GM21717 (cell line): ENCODE data around the gene PLPP4.

Experiments used
- ATAC-seq: cut with Tn5 transposase; IDR thresholded peaks from one replicate; pipeline ENCODE4 v1.9.1; 2021; ENCODE audit warnings: mild to moderate bottlenecking, moderate library complexity; ENCODE audit not compliant: unreplicated experiment

PLPP4 gene

GRCh38 chr10:120456626-120457430, at the start of gene PLPP4:
Gene PLPP4 (plus strand): TSS chr10:120457227. CDS start chr10:120457306, 79 bp downstream.
- no peak for ATAC-seq

GRCh38 chr10:120409816-120410215, 47.2 kb upstream of the PLPP4 start:
- no peak for ATAC-seq

DNA sequence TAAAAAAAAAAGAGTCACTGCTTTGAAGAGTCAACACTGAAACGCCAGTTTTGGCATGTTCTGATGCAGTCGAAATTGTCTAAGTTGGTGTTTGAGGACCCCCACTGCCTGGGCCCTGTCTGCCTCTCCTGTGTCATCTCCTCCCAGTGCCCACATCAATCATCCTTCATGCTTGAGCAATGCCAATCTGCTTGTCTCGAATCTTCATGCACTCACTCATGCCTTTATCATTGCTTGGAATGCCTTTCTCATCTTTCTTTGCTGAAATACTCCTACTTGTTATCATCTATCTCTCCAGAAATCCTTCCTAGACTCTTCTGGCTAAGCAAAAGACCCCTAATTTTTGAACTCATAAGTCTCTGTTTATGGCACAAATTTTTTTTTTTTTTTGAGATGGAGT, 42.1 kb upstream of the PLPP4 start:
- no peak for ATAC-seq

- ATAC-seq, result no peak
Measured at GRCh38 chr10:120415709-120416330, 41.2 kb upstream of the PLPP4 start.

- ATAC-seq, result no peak
Measured at GRCh38 chr10:120420421-120420820, 36.6 kb upstream of the PLPP4 start.

GRCh38 chr10:120421250-120421649, 35.8 kb upstream of the PLPP4 start:
- ATAC-seq, result no peak

DNA sequence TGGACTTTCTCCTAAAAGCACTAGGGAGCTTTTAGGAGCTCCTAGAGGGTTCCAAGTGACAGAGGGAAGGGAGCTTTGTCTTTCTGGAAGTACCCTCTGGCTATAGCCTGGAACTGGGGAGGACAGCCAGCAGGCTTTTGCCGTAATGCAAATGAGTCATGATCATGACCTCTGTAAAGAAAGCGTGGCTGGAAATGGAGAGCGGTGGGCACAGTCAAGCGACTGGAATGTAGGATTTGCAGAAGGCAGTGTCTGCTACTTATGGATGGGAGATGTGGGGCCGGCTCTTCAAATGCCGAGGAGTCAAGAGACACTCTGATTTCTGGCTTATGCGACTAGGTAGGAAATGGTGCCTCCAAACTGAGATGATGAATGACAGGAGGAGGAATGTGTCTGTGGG, 34.6 kb upstream of the PLPP4 start:
- no peak for ATAC-seq

GRCh38 chr10:120423431-120424197, 33.4 kb upstream of the PLPP4 start:
- no peak for ATAC-seq

GRCh38 chr10:120424198-120424464, 32.9 kb upstream of the PLPP4 start:
- no peak for ATAC-seq

DNA sequence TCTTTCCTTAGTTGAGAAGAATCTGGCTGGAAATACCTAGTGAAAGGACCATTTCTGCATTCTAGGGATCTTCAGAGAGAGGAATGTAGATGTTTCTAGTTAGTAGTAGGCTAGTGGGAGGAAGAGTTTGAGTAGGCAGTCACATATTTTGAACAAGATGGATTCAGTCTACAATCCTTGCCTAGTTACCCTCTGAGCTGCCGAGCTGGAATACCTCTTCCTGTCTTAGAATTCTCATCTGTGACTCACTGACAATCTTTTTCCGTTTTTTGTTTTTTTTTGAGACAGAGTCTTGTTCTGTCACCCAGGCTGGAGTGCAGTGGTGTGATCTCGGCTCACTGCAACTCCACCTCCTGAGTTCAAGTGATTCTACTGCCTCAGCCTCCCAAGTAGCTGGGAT, 30.7 kb upstream of the PLPP4 start:
- ATAC-seq, result no peak

GRCh38 chr10:120428754-120429153, 28.3 kb upstream of the PLPP4 start:
- ATAC-seq, result no peak

- no peak for ATAC-seq
Measured at GRCh38 chr10:120429395-120429794, 27.6 kb upstream of the PLPP4 start.

DNA sequence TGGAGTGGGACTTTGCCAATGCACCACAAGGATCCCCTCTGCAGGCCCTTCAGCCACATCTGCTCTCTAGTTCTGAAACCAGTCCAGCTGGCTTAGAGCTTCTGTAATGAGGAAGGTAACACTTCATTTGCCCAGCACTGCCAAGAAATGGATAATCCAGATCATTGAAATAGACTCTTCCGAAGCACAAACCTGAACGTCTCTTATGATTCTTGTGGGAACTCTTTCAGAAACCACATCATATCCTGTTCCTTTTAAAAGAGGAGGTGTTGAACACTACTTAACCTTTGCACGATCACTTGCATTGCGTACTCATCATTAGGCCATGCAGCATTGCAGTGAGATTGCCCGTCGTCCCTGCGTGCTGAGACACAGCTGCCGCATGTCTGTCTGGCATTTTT, 25.8 kb upstream of the PLPP4 start:
- ATAC-seq, result no peak

DNA sequence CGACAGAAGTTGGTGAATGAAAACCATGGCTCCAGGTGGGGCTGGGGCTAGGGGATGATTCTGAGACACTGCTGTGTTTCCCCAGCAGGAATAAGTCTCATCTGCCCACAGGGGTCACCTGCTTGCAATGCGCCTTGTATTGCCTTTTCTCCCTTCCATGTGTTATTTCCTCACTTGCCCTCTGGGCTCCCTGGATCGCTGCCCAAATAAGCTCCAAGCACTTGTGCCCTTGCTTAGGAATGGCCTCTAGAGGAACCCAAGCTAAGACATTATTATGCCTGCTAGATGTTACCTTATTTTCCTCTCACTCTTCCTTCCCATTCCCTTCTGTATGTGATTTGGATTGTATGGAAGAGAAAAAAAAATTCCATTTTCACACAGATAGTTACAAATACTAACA, 24.8 kb upstream of the PLPP4 start:
- no peak for ATAC-seq

GRCh38 chr10:120433141-120433540, 23.9 kb upstream of the PLPP4 start:
- ATAC-seq, result no peak

- no peak for ATAC-seq
Measured at GRCh38 chr10:120436439-120437112, 20.5 kb upstream of the PLPP4 start.

GRCh38 chr10:120437541-120437940, 19.5 kb upstream of the PLPP4 start:
- no peak for ATAC-seq

DNA sequence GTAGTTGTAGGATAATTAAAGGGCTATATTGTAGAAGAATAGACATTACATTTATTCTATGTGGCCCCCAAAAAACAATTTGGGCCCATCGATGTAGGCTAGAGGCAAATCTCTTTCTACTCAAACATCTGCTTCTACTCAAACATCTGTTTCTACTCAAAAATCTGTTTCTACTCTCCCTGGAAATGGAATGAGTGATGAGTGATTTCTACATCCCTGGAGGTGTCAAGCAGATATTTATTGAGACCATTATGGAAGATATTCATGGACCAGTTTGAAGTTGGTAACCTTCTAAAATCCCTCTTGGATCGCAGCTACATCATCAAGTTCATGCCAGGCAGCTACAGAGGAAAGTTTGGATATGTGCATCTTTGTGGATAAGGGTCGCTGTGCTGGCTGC, 5.1 kb upstream of the PLPP4 start:
- ATAC-seq, result no peak

- ATAC-seq, result no peak
Measured at GRCh38 chr10:120453319-120453718, 3.7 kb upstream of the PLPP4 start.

DNA sequence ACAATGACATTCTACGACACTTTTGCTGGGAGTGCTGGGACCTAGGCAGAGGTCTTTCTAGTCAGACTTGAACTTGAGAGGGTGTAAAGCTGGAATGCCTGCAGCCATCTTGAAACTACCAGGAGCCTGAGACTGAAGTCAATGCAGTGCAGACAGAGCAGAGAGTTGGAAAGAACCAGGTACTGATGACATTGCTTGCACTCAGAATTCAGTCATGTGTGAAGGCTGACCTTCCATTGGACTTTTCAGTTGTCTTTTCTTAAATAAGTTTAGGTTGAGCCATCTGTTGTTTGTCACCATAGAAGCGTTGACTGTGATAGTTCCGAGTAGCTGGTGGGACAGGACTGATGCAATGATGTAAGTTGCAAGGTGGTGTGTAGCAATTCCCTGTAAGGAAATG, 3.1 kb upstream of the PLPP4 start:
- ATAC-seq, result no peak

DNA sequence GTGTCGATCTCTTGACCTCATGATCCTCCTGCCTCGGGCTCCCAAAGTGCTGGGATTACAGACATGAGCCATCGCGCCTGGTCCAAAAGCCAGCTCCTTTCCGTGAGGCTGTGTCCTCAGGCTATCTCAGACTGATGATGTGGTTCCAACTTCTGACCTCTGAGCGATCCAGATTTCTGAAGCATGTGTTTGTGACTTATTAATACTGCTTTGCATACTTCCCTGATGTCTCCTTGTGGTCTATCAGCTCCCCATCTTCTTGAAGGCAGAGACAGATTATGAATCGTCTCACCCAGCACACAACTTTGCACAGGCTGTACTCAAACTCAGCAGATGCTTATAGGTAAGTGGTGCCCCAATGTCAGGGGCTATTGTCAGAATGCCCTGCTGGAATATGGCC, 2.0 kb upstream of the PLPP4 start:
- ATAC-seq, result no peak

- ATAC-seq, result no peak
Measured at GRCh38 chr10:120455606-120456005, 1.4 kb upstream of the PLPP4 start.
